AG08396 (cell line): Measurements from ENCODE around the gene SLC13A2.

Experiments used
- DNase-seq: peaks from one replicate; pipeline ENCODE4 v3.0.0; 2012; ENCODE audit warnings: low spot score, mixed read lengths

SLC13A2 gene

GRCh38 chr17:28471531-28472342 lies 1.7 kb upstream of the SLC13A2 start:
- DNase-seq = no peak

- no peak for DNase-seq
These were observed 460 bp upstream of the SLC13A2 start for GRCh38 chr17:28472871-28473497.

GRCh38 chr17:28474111-28474531 lies 677 bp downstream of the SLC13A2 start:
- no peak for DNase-seq

- DNase-seq = no peak
These were observed 1.9 kb downstream of the SLC13A2 start for GRCh38 chr17:28475151-28475900.

GRCh38 chr17:28476076-28476865 lies 2.8 kb downstream of the SLC13A2 start:
- DNase-seq = no peak

GRCh38 chr17:28477928-28478327 lies 4.5 kb downstream of the SLC13A2 start:
- no peak for DNase-seq

- DNase-seq = no peak
These were observed 5.5 kb downstream of the SLC13A2 start for GRCh38 chr17:28478712-28479615.

- no peak for DNase-seq
These were observed 6.8 kb downstream of the SLC13A2 start for GRCh38 chr17:28480278-28480677.

GRCh38 chr17:28480799-28481571 lies 7.5 kb downstream of the SLC13A2 start:
- no peak for DNase-seq

- no peak for DNase-seq
These were observed 9.2 kb downstream of the SLC13A2 start for GRCh38 chr17:28482551-28483199.

- DNase-seq = no peak
These were observed 10.9 kb downstream of the SLC13A2 start for GRCh38 chr17:28484296-28484695.

- DNase-seq = no peak
These were observed 11.6 kb downstream of the SLC13A2 start for GRCh38 chr17:28485049-28485448.

GRCh38 chr17:28487881-28488532 lies 14.6 kb downstream of the SLC13A2 start:
- DNase-seq = no peak

- no peak for DNase-seq
These were observed 15.3 kb downstream of the SLC13A2 start for GRCh38 chr17:28488533-28489276.

- no peak for DNase-seq
These were observed 17.8 kb downstream of the SLC13A2 start for GRCh38 chr17:28491286-28491685.

GRCh38 chr17:28491860-28492259 lies 18.4 kb downstream of the SLC13A2 start:
- no peak for DNase-seq

- DNase-seq = no peak
These were observed 19.2 kb downstream of the SLC13A2 start for GRCh38 chr17:28492352-28493310.
